Thyroid gland (tissue), 4 donors: Measurements from ENCODE around the gene PREX1.

ENCODE experiments used
- POLR2A ChIP-seq, 2 donors: fragments of 450-650 bp; IDR thresholded peaks; one replicate each; pipeline ENCODE4 v1.6.1; 2017; ENCODE audit warnings: antibody characterized with exemption in 2 of 2, mild to moderate bottlenecking in 2 of 2, moderate library complexity in 1 of 2
- TF ChIP-seq, protein P1 (sequence below), 6 experiments: fragments of 200-600 bp in 3 of 6; fragments of 450-650 bp in 3 of 6; sonication (generic) in 3 of 6; IDR thresholded peaks; one replicate each; pipeline ENCODE4 v1.5.1; 2016 to 2019; ENCODE audit warnings: antibody characterized with exemption in 6 of 6, mild to moderate bottlenecking in 2 of 6, inconsistent platforms in 1 of 6, moderate library complexity in 1 of 6

- TF ChIP-seq, protein P1, sequence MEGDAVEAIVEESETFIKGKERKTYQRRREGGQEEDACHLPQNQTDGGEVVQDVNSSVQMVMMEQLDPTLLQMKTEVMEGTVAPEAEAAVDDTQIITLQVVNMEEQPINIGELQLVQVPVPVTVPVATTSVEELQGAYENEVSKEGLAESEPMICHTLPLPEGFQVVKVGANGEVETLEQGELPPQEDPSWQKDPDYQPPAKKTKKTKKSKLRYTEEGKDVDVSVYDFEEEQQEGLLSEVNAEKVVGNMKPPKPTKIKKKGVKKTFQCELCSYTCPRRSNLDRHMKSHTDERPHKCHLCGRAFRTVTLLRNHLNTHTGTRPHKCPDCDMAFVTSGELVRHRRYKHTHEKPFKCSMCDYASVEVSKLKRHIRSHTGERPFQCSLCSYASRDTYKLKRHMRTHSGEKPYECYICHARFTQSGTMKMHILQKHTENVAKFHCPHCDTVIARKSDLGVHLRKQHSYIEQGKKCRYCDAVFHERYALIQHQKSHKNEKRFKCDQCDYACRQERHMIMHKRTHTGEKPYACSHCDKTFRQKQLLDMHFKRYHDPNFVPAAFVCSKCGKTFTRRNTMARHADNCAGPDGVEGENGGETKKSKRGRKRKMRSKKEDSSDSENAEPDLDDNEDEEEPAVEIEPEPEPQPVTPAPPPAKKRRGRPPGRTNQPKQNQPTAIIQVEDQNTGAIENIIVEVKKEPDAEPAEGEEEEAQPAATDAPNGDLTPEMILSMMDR (IDR thresholded peaks at IDR 0.05), result no peak
- TF ChIP-seq POLR2A (IDR thresholded peaks at IDR 0.05), result no peak
Measured at GRCh38 chr20:48769069-48769983, 58.5 kb downstream of the PREX1 start.
